C4-2B (cell line): ENCODE measurements around the gene VPS13D.

Source experiments
- ZFX ChIP-seq: fragments of 450-650 bp; IDR thresholded peaks from 2 replicates; pipeline ENCODE4 v1.6.1; 2017
- TF ChIP-seq, protein P1 (sequence below): fragments of 450-650 bp; conservative IDR thresholded peaks from 2 replicates; pipeline ENCODE4 v1.5.1; 2017; ENCODE audit warnings: mild to moderate bottlenecking

DNA sequence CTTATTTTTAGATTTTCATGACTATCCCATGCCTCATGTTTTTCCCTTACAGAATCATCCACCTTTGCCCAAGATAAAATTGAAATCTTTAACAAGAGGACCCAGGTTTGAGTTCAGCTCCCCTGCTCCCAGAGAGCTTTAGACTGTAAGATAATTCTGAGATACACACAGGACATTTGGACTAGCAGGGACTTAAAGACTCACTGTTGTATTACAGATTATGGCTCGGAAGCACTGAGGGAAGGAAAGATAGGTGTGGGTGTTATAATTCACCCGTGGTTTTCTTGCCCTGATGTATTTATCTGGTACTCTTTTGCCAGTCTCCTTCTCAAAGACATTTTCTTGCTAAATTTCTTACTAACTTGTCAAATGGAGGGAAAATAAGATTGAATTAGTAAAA, 238.5 kb downstream of the VPS13D start:
- TF ChIP-seq, protein P1, sequence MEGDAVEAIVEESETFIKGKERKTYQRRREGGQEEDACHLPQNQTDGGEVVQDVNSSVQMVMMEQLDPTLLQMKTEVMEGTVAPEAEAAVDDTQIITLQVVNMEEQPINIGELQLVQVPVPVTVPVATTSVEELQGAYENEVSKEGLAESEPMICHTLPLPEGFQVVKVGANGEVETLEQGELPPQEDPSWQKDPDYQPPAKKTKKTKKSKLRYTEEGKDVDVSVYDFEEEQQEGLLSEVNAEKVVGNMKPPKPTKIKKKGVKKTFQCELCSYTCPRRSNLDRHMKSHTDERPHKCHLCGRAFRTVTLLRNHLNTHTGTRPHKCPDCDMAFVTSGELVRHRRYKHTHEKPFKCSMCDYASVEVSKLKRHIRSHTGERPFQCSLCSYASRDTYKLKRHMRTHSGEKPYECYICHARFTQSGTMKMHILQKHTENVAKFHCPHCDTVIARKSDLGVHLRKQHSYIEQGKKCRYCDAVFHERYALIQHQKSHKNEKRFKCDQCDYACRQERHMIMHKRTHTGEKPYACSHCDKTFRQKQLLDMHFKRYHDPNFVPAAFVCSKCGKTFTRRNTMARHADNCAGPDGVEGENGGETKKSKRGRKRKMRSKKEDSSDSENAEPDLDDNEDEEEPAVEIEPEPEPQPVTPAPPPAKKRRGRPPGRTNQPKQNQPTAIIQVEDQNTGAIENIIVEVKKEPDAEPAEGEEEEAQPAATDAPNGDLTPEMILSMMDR: no peak
- no peak for TF ChIP-seq ZFX
